ENCODE measurements around the gene FHOD3. TPM values are rescaled to one million over a fixed set of nuclear protein-coding genes. Genes with fewer than 3 reads are reported as not detected.

The FHOD3 gene
- total RNA-seq, 4 donors from 2014 or later: 0.26 to 13.8 (median 4.9) TPM; not detected in 1

- DNase-seq: no peak
- no peak for TF ChIP-seq CTCF (IDR thresholded peaks at IDR 0.05)
- TF ChIP-seq POLR2A (IDR thresholded peaks at IDR 0.05): no peak
- Histone ChIP-seq H3K36me3 (no peaks in the 10 kb centered on the region), H3K4me1 (no peaks in the 10 kb centered on the region), H3K27ac (no peak overlapping the region), H3K27me3 (no peaks in the 10 kb centered on the region), H3K4me3 (no peak overlapping the region), H3K9me3 (no peaks in the 10 kb centered on the region)
- intact Hi-C loops (cut with DNase I; ENCODE audit: low total_unique reads): no loop called here
These were observed 229.5 kb downstream of the FHOD3 start for GRCh38 chr18:36527051-36527450.

- intact Hi-C loops (cut with DNase I; ENCODE audit: low total_unique reads): no loop called here
- no peak for DNase-seq
- Histone ChIP-seq H3K9me3 (no peaks in the 10 kb centered on the region), H3K36me3 (no peaks in the 10 kb centered on the region), H3K4me1 (no peaks in the 10 kb centered on the region), H3K27ac (no peak overlapping the region), H3K27me3 (no peaks in the 10 kb centered on the region), H3K4me3 (no peak overlapping the region)
- TF ChIP-seq POLR2A (IDR thresholded peaks at IDR 0.05) (no peak), CTCF (IDR thresholded peaks at IDR 0.05) (no peak)
These were observed 230.4 kb downstream of the FHOD3 start for GRCh38 chr18:36527740-36528455.

GRCh38 chr18:36529747-36530146 lies 232.2 kb downstream of the FHOD3 start:
- intact Hi-C loops (cut with DNase I; ENCODE audit: low total_unique reads): no loop called here
- Histone ChIP-seq H3K9me3 (no peaks in the 10 kb centered on the region), H3K4me1 (no peaks in the 10 kb centered on the region), H3K27me3 (no peaks in the 10 kb centered on the region), H3K27ac (no peak overlapping the region), H3K36me3 (no peaks in the 10 kb centered on the region), H3K4me3 (no peak overlapping the region)
- TF ChIP-seq POLR2A (IDR thresholded peaks at IDR 0.05) (no peak), CTCF (IDR thresholded peaks at IDR 0.05) (no peak)
- no peak for DNase-seq

- H3K36me3 ChIP-seq: no peaks in the 10 kb centered on the region
- intact Hi-C loops (cut with DNase I; ENCODE audit: low total_unique reads): no loop called here
- DNase-seq: no peak
- no peak for TF ChIP-seq POLR2A (IDR thresholded peaks at IDR 0.05)
- TF ChIP-seq CTCF (IDR thresholded peaks at IDR 0.05): no peak
- no peak overlapping the region for H3K4me3 ChIP-seq
- H3K27ac ChIP-seq: no peak overlapping the region
- H3K4me1 ChIP-seq: no peaks in the 10 kb centered on the region
- H3K9me3 ChIP-seq: no peaks in the 10 kb centered on the region
- no peaks in the 10 kb centered on the region for H3K27me3 ChIP-seq
These were observed 233.3 kb downstream of the FHOD3 start for GRCh38 chr18:36530676-36531405.

GRCh38 chr18:36531636-36532035 lies 234.1 kb downstream of the FHOD3 start:
- Histone ChIP-seq H3K27me3 (no peaks in the 10 kb centered on the region), H3K4me1 (no peaks in the 10 kb centered on the region), H3K36me3 (no peaks in the 10 kb centered on the region), H3K9me3 (no peaks in the 10 kb centered on the region), H3K4me3 (no peak overlapping the region), H3K27ac (no peak overlapping the region)
- no peak for TF ChIP-seq POLR2A (IDR thresholded peaks at IDR 0.05)
- TF ChIP-seq CTCF (IDR thresholded peaks at IDR 0.05): no peak
- intact Hi-C loops (cut with DNase I; ENCODE audit: low total_unique reads): no loop called here
- no peak for DNase-seq

All from uterus (tissue), 4 donors.